CD4-positive, alpha-beta T cell treated with Interleukin-17A for 4 hours (primary cell): ENCODE data around the gene ATXN7.

Experiments used
- DNase-seq: peaks from one replicate; pipeline ENCODE4 v3.0.0-alpha.2; 2020; ENCODE audit warnings: mixed read lengths

ATXN7 gene

DNA sequence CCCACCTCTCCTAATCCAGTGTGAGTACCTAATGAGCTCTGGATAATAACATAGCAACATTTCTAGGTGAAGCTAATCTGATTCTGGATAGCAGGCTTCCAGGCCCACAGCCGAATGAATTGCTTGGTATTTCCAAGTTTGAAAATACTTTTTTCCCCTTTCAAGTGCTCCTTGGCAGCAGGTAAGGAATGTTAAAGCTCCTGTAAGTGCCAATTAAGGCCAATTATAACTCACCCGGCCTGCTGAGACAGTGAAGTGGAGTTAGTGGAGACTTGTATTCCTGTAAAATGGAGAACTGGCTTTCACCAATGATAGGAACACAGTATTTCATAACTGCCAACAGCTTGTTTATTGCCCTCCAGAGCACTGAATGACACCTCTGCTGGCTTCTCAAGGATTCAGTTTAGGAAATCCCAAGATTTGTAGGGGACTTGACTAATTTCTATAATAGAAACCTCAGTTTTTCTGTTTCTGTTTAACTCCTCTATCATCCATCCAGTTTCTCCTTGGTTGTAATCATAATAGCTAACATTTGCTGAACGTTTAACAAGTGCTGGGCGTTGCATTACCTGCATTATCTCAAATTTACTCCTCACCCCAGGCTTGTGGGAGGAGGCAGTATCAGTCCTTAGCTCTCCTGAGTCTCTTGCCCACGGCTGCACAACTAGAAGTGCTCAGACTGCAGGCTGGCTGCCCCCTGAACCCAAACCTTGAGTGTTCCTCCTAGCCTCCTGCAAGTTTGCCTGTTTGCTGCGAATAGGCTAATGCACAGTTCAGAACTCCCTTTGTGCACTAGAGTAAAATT, 101.2 kb downstream of the ATXN7 start:
- no peak for DNase-seq

DNA sequence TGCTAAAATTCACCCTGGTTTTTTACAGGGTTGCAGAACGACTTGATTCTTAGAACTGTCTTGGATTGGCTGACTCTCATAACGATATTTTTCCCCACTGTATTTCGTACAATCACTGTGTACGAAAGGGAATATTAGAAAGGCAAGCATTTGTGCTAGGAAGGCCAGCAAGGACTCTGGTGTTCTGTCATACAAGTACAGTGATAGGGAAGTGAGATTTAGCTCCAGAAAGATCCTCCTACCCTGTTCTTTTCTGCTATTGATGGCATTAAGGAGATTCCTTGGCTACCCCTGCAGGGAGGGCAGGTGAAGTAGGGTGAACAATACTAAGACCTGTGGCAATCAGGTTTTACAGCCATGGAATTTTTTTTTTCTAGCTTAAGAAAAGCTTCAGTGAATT, 102.3 kb downstream of the ATXN7 start:
- no peak for DNase-seq

DNA sequence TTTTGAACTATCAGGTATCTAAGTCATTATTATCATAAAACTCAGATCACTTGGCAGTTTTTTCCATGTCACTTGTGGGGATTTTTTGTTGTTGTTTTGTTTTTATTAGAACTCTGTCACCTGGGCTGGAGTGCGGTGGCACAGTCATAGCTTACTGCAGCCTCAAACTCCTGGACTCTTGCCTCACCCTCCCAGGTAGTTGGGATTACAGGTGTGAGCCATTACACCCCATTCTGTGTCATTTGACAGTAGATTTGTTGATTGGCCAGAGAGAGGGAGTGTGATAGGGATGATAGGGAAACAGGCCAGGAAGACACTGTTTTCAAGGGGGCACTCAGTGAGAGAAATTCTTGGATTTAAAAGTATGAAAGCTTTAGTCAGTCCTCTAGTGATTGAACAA, 103.2 kb downstream of the ATXN7 start:
- no peak for DNase-seq

DNA sequence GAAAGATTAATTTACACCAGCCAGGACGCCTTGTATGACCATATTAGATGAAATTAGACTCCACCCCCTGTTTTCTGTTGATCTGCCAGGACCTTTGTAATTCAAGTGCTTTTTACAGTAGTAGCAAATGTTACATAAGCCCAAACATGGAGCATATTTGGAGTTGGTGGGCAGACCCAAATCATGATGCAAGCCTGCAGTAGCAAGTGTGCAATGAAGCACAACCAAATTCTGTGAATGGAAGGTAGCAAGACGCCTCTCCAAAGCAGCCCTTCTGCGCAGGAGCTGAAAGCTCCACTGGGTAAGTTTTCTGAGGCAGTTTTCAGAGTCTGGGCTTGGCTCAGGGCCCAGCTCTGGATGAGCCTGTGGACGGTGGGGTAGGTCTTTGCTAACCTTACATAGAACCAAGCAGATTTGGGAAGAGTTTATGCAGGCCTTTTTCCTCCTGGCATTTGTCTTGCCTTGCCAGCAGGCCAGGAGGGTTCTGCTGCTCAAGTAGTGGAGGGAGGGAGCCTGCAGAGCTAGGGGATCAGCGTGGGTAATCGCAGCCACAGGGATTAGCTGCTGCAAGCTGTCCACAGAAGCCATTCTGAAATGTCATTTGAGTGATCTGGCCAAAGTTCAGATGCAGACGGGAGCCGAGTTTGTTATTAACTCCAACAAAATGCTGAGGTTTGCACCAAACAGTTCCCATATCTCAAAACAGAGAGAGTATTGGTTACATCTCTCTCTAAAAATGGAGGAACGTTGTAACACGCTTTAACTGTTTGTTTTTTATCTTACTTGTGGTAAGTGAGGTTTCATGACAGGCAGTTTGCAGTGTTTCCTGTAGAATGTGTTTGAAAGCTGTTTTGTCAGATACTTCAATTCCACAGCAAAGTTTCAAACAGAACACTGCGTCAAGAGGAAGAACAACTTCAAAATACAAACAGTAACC, 104.3 kb downstream of the ATXN7 start:
- peak; percentile 55 for DNase-seq

DNA sequence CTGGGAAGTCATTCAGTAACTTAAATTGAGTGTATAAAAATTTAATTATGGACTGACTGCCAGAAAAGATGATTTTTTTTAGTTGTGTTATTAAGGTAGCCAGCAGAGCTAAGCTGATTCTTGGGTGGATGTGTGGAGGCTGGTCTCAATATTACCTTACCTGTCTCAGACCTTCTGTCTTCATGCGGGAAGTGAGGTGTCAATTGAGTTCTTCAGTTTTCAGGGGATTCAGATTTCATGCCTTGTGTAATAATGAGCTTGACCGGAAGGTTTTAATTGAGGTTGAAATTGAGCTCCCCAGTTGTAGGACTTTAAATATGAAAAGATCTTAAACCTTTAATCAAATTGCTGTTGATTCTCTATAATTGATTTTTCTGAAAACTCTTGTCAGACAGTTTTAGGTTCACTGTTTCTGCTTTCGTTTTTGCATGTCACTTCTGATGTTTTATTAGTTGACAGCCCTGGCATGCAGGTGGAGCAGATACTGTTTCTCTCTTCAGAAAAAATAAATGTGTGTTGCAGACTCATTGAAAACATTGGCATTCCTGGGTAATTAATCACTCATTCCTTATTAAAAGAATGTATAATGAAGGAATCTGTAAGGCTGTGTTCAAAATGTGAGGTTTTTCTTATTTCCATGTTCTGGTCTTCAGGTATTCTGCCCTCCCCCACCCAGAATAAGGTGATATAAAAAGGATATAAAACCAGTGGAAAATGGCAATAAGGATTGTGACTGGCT, 105.1 kb downstream of the ATXN7 start:
- DNase-seq = peak; percentile 23

DNA sequence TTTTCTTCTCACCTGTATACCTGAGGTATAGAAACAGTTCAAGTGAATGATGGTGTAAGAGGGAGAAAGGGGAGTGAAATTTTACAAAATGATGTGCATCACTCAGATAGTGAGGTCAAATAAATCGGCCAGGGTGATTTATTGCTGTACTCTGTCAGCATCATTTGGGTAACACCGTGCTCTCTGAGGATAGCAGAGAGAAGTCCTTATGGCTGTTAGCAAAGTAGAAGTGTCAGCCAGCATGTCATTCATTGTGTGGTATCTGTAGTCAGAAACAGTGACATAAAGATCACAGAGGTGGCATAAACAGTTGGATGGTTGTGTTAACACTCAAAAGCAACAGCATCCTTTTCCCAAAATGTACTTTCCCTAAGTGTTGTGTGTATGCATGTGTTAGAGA, 106.2 kb downstream of the ATXN7 start:
- no peak for DNase-seq

DNA sequence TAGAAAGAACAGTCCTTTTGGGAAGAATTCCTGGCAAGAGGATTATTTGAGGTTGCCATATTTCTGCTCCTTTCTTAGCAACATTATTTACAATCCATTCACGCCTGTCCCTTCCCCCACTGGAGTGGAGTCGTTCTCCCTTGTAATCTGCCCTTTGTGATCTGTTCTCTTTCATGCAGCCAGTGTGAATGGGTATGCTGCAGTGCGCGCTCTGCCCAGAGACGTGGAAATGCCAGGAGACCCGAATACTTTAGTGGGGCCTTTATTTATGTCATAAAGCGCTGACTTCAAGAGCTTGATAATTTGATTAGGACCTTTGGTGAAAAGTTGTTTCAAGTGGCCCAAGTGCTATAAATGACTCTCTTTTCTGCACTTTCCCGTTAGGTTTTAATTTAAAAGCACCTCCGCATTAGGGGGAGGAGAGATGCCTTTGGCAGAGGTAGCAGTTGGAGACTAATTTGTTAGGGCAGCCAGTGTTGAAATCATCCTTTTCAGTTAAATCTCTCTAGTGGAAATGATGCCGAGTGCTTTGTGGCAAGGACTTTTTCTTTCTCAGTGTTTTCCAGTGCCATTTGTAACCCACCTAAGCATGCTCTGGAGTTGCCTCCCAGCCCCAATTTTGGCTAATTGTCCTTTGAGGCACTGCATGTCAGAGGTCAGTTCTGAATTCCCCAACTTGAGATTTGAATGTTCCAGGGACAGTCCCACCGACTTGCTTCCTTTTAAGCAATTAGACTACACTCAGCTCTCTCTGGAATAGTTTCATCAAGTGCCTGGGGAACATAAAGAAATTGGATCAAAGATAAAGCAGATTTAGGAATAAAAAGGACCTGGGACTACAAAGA, 107.2 kb downstream of the ATXN7 start:
- peak; percentile 45 for DNase-seq

DNA sequence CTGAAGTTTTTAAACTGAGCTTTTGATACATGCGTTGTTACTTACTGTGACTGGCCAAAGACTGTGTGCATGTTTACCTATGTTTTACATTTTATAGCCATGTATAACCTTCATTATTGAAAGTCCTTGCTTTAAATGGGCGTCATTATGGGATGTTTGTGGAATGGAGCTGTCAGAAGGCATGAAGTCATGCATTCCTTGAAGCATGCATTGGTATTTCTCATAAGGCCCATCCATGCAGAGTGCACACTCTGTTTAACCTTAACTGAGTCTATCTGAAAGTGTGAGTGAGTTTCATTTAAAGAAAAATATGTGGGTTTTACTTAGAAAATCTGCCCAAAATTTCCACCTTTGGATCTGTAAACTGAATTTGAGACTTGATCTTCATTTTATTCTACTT, 108.5 kb downstream of the ATXN7 start:
- no peak for DNase-seq

DNA sequence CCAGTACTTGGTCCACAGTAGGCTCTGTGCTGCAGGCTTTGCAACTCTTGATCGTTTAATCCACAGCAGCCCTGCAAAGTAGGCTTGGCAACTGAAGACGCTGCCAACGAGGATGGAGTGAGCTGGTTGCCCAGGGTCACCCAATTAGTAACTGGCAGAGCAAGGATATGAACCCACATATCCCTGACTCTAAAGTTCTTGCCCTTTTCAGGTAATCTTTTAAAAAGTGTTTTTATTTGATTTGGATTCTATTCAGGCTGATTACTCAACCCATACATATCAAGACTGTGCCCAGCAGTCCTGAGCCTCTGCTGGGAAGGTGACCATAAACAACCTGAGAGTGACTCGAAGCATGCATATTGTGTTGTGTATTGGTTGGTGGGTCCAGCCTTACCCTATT, 109.3 kb downstream of the ATXN7 start:
- no peak for DNase-seq

DNA sequence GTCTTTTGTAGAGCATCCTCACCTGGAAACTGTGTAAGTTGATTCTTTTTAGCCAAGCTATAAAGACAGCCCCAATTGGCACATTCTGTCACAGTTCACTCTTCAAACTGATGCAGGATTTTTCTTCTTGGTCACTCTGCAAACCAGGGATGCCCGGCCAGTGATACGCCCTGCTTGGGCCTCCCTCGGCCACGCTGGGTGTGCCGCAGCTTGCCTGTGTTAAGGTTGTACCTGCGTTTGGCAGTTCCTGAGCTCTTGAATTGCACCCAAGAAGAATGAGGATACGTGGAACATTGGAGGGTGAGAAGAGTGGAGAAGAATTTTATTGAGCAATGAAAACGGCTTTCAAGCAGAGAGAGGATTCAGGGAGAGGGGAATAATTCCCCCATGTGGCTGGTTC, 109.7 kb downstream of the ATXN7 start:
- DNase-seq = no peak

DNA sequence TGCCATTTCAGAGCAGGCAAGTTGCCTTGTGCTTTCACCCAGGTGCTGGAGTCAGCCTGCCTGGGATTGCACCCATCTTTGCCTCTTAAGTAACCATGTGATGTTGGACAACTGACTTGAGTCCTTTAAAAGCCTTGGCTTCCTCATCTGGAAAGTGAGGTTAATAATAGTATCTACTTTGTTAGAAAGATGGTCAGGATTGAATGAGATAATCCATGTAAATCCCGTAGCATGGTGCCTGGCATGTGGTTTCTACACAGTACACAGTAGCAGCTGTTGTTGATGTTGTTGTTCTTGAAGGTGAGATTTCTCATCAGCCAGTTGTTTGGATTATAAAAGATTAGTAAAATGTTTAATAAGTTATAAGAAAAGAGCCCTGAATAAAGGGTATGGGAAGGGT, 110.8 kb downstream of the ATXN7 start:
- no peak for DNase-seq

DNA sequence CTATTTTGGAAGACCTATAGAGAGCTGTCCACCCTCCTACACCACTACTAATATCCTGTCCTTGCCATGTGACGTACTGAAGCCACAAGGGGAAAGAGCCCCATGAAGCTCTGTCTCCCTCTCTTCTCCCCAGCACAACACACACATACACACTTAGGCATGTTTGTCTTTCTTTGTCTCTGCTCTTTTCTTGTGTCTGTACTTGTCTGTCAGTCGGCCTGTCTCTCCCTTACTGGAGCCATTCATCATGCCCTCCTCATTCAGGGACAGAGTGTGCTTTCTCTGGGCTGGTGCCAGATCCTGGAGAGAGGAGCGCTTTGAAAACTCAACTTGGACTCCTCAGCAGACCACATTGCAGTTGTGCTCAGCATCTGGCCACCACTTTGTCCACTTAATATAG, 112.1 kb downstream of the ATXN7 start:
- DNase-seq = no peak

DNA sequence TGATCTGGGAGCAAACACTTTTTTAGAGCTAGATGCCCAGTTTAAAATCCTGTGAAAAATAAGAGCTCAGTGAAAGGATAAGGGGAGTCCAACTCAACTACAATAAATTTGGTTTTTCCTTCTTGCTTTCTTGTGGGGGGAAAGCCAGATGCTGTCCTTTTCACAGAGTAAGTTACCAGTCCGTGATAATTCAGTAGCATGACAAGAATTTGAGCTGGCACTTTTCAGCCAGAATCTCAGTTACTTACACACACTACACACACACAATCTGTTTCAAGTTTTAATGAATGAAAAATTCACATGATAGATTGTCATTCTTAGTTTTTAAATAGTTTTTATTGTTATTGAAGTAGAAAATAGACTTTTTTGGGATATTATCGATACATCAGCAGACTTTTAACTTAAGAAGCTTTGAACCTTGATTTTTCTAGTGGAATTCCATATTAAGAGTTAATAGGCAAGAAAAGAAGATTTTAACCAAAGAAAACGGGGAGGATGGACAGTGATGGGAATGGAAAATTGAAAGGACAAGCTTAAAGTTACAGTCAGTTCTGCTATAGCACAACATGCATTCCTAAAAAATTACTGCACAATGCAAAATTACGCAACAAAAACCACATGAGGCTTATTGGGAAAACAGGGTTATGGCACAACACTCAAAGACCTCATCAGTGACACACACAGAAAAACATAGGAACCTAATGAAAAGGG, 112.6 kb downstream of the ATXN7 start:
- no peak for DNase-seq

DNA sequence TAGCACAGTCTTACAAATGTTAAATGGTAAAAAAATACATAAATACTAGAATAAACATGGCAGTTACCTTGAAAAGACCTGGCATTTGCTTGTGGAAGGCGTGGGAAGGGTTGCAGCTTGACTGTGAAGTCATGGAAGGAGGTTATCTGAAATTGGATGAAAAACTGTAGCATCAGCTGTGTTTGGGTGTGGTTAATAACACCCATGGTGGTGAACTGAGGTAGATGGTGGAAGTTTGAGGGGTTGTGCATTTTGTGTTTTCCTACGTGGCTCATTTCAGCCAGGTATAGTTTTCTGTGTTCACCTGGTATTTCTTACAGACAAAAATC, 113.2 kb downstream of the ATXN7 start:
- no peak for DNase-seq

DNA sequence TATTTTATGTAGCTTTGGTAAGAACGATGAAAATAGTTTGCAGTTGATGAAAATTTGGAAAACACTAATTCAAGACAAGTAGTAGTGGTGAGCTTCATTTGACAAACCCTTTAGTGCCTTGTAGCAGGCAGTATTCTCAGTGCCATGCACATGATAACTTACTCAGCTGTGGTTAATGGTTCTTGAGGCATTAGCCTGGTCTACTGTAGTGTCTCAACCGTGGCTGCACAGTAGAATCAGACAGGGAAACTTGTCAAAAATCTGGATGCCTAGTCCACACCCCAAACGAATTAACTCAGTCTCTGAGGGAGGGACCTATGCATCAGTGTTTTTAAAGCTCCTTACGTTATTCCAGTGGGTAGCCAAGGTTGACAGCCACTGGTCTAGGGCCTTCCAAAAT, 114.2 kb downstream of the ATXN7 start:
- no peak for DNase-seq

DNA sequence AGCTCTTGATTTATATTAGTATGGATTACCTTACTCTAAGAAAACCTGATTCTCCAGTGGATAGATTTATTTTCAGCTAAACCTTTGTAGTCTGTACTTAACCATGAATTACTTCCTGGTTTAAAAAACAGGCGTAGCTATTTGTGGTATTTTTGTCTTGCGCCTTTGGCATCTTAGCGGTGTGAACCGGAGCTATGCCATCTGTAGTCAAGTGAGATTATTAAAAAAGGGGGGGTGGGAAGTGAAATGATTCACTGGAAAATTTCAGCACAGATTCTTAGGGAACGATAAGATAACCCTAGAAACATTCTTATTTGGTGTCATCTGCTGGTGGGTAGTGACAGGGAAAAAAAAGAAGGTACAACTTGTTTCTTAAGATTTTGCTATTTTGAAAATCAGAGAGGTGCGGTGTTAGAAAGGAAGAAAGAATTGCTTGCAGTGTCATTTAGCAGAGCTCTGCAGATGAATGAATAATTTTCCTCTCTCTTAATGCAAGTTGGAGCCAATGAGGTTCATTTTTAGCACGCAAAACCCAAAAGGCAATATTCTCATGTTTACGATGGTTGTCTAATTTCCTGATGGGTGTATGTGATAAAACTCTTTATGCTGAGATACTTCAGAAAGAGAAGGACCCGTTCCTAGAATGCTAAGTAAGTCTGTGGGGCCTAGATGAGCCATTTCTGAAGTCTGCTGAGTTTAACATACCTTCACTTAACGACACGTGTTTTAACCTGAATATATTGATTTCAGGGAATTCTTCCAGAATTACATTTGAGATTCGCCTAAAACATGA, 115.6 kb downstream of the ATXN7 start:
- peak; percentile 55 for DNase-seq

DNA sequence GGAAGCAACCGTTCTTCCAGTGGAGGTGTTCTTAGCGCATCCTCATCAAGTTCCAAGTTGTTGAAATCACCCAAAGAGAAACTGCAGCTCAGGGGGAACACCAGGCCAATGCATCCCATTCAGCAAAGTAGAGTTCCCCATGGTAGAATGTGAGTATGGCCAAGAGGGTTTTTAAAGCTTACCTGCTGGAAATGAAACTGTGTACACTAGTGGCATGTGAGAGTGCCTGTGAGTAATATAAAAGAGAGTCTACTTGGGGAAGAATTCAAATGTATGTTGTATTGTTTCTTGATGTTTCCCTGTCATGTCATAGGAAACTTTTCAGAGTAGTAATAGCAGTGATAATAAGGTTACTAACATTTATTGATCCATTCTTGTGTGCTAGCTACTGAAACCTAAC, 116.4 kb downstream of the ATXN7 start:
- DNase-seq = no peak

DNA sequence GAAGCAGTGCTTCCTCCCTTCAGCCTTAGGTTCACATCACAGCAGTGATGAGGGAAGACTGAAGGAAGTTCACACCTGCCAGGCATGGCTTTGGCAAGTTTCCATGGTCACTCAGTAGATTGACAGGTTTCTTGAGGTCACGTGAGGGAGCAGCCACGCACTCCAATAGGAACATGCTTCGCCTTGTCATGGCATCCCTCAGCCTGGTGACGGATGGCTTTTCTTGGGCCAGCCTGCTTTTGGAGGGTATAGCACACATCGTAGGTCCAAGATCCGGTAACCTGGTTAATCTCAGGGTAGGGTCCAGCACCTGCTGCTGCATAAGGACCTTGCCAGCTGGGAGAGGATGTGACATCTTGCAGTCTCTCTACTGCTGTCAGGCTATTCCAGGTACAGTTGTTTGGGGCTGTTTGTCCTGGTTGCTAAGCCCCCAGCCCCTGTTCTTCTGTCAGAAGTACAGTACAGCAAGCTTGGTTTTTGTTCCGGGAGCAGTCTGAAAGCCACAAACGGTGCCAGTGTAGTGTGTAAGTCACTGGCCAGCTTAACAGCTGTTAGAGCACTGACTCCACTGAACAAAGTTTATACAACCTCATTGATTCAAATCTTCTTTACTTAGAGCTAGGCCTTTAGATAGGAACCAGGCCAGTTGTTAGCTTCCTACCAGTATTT, 117.3 kb downstream of the ATXN7 start:
- DNase-seq = no peak

DNA sequence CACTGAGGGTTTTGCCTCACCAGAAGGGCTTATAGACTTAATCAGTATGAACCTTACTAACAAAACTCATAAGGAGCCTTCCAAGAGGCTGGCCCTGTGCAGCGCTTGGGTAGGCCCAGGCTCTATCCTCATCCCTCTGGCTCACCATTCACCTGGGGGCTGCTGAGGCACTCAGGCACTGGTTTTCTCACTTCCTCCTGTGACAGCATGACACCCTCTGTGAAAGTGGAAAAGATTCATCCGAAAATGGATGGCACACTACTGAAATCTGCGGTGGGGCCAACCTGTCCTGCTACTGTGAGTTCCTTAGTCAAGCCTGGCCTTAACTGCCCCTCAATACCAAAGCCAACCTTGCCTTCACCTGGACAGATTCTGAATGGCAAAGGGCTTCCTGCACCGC, 118.3 kb downstream of the ATXN7 start:
- no peak for DNase-seq

DNA sequence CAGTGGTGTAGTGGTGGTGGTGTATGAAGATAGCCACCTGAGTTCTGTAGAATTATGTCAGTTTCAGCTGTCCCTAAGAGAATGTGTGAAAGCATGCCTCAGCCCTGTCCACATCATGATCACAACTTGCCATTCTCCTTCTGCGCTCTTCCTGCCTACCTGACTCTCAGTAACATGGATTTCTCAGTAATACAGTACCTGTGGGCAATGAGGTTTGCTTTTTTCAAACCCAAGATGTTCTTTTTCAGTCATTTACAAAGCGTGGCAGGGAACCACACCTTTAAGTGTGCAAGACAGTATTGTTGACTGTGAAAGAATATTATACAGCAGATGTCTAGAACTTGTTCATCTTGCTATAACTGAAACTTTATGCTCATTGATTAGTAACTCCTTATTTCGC, 120.7 kb downstream of the ATXN7 start:
- no peak for DNase-seq

DNA sequence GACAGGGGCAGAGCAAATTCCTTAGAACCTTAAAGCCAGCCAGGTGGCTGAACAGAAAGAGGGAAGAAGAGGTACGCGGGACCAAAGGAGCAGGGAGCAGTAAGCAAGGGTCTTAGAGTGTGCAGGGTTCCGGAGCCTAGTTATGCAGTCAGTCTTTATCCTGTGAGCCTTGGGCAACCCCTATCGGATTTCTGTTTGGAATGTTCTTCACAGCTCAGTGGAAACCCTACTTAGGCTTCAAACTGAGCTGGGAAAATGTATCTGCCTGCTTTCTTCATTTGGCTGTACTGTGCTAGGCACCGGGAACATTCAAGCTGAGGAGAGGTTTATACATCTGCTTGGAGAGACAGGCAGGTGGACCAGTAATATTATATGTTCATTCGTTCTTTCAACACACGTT, 122.5 kb downstream of the ATXN7 start:
- no peak for DNase-seq
